ENCODE results near the gene GOLGA2. TPM values are rescaled to one million over a fixed set of nuclear protein-coding genes. Genes with fewer than 3 reads are reported as not detected.

Gene GOLGA2
- polyA plus RNA-seq, 1 experiment, result 112 TPM

DNA sequence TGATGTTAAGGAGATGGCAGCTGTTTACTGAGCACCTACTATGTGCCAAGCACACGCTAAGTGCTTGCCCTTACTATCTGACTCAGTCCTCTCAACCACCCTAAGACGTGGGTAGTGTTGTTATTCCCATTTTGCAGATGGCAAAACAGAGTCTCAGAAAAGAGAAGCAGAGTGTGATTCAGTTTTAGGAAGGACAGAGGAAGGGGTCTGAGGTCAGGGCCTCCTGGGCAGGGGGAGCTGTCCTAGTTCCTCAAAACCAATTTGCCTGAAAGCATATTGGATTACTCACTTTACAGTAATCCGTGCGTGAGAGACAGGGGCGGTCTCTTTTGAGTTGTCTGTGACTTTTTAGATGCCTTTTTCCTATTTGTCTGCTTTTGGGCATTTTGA, 49.4 kb downstream of the GOLGA2 start:
- Histone ChIP-seq H3K9me3 (ENCODE audit: control insufficient read depth, insufficient read depth, low read length) (no peaks in the 10 kb centered on the region; the same call in 1 of the 2 replicates), H3K27ac (ENCODE audit: low read depth, low read length) (no peak overlapping the region), H3K27me3 (ENCODE audit: control insufficient read depth, insufficient read depth, low read length) (no peaks in the 10 kb centered on the region), H3K4me3 (ENCODE audit: low read depth, low read length) (no peak overlapping the region)
- no peak for DNase-seq (ENCODE audit: low read depth, low spot score)
- POLR2A ChIA-PET, result no interaction called here
- TF ChIP-seq, protein P1, sequence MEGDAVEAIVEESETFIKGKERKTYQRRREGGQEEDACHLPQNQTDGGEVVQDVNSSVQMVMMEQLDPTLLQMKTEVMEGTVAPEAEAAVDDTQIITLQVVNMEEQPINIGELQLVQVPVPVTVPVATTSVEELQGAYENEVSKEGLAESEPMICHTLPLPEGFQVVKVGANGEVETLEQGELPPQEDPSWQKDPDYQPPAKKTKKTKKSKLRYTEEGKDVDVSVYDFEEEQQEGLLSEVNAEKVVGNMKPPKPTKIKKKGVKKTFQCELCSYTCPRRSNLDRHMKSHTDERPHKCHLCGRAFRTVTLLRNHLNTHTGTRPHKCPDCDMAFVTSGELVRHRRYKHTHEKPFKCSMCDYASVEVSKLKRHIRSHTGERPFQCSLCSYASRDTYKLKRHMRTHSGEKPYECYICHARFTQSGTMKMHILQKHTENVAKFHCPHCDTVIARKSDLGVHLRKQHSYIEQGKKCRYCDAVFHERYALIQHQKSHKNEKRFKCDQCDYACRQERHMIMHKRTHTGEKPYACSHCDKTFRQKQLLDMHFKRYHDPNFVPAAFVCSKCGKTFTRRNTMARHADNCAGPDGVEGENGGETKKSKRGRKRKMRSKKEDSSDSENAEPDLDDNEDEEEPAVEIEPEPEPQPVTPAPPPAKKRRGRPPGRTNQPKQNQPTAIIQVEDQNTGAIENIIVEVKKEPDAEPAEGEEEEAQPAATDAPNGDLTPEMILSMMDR (IDR thresholded peaks at IDR 0.05; ENCODE audit: low read depth, low read length), result no peak
- CTCF ChIA-PET, result interaction anchor here (0.5 kb wide), 1 partner anchor 19 kb away, joined by 5 read pairs; no protein-coding TSS in a partner anchor

DNA sequence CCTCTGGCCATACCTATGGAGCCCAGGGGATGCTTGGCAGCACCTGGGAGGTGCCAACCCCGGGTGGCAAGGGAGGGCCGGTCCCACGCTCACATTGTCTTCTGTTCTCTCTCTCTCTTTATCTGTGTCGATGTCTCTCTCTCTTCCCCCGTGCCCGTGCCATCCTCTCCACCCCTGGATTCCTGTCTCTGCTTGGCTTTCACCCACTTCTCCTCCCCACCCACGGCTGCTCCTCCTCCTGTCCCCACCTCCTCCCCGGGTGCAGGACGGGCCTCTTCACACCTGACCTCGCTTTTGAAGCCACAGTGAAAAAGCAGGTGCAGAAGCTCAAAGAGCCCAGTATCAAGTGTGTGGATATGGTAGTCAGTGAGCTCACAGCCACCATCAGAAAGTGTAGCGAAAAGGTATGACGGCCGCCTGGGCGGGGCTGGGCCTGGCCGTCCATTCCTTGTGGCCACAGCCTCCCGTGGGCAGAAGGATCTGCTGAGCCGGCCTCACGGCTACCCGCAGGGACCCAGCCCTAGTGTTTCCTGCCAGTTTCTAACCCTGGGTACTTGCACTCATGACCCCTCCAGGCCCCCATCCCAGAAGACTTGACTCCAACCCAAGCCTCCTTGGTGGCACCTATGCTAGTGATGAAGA, 49.9 kb downstream of the GOLGA2 start:
- no peak for DNase-seq (ENCODE audit: low read depth, low spot score)
- TF ChIP-seq, protein P1 (IDR thresholded peaks at IDR 0.05; ENCODE audit: low read depth, low read length), result no peak
- POLR2A ChIA-PET, result no interaction called here
- H3K27ac ChIP-seq (ENCODE audit: low read depth, low read length), result no peak overlapping the region
- H3K27me3 ChIP-seq (ENCODE audit: control insufficient read depth, insufficient read depth, low read length), result no peaks in the 10 kb centered on the region
- no peaks in the 10 kb centered on the region; the same call in 1 of the 2 replicates for H3K9me3 ChIP-seq (ENCODE audit: control insufficient read depth, insufficient read depth, low read length)
- H3K4me3 ChIP-seq (ENCODE audit: low read depth, low read length), result no peak overlapping the region
- CTCF ChIA-PET, result interaction anchor here (0.5 kb wide), 1 partner anchor 19 kb away, joined by 5 read pairs; no protein-coding TSS in a partner anchor

DNA sequence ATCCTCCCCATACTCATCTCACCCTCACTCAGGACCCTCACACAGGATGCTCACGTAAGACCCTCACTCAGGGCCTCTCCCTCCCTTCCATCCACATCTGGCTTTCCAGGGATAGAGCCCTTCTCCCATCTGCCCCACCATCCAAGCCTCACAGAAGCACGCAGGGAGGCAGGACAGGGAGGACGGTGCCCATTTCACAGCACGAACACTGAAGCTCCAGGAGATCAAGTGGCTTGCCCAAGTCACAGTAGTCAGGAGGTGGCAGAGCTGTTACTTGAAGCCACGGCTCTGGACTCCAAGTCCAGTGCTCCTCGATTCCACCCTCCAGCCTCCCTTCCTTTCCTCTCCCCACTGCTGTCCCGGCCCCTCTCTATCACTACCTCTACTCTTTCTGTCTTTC, 50.9 kb downstream of the GOLGA2 start:
- Histone ChIP-seq H3K9me3 (ENCODE audit: control insufficient read depth, insufficient read depth, low read length) (no peaks in the 10 kb centered on the region; the same call in 1 of the 2 replicates), H3K4me3 (ENCODE audit: low read depth, low read length) (no peak overlapping the region), H3K27me3 (ENCODE audit: control insufficient read depth, insufficient read depth, low read length) (no peaks in the 10 kb centered on the region), H3K27ac (ENCODE audit: low read depth, low read length) (no peak overlapping the region)
- TF ChIP-seq, protein P1 (IDR thresholded peaks at IDR 0.05; ENCODE audit: low read depth, low read length), result no peak
- ChIA-PET CTCF (no interaction called here), POLR2A (interaction anchor here (0.9 kb wide), 1 partner anchor 20 kb away, joined by 6 read pairs; no protein-coding TSS in a partner anchor)
- no peak for DNase-seq (ENCODE audit: low read depth, low spot score)

DNA sequence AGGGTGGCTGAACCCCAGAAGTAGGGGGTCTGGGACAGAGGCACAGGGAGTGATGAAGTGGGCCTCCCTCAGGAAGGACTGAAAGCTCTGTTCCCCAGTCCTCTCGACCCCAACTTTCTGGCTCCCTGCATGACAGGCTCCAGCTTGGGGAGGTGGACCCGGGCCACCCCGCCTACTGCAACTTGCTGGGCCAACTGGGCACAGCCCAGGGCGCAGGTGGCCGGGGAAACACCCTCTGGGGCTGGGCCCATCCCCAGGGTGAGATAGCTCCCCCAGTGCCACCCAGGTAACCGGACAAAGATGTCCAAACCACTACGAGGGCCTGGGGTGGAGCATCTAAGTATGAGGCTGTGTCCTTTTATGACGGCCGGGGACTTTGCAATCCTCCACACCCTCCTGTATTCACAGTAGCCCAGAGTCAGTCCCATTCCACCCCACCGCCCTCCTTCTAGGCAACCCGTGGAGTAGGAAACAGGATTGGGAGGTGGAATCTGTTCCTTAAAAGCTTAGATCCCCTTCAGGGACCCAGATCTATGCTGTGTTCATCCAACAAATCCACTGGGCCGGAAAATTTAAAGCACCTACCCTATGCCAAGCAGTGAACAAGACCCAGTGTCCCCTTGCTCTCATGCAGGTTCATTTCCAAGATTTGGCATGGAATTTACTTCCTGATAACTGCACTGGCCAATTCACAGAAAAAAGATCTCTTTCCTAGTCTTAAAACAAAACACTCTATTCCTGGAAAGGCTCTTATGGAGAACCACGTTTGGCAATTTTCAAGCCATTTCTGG, 52.7 kb downstream of the GOLGA2 start:
- H3K4me3 ChIP-seq (ENCODE audit: low read depth, low read length), result no peak overlapping the region
- no peaks in the 10 kb centered on the region; the same call in 1 of the 2 replicates for H3K9me3 ChIP-seq (ENCODE audit: control insufficient read depth, insufficient read depth, low read length)
- H3K27ac ChIP-seq (ENCODE audit: low read depth, low read length), result no peak overlapping the region
- no peak for DNase-seq (ENCODE audit: low read depth, low spot score)
- ChIA-PET CTCF (no interaction called here), POLR2A (no interaction called here)
- no peaks in the 10 kb centered on the region for H3K27me3 ChIP-seq (ENCODE audit: control insufficient read depth, insufficient read depth, low read length)
- TF ChIP-seq, protein P1 (IDR thresholded peaks at IDR 0.05; ENCODE audit: low read depth, low read length), result no peak

DNA sequence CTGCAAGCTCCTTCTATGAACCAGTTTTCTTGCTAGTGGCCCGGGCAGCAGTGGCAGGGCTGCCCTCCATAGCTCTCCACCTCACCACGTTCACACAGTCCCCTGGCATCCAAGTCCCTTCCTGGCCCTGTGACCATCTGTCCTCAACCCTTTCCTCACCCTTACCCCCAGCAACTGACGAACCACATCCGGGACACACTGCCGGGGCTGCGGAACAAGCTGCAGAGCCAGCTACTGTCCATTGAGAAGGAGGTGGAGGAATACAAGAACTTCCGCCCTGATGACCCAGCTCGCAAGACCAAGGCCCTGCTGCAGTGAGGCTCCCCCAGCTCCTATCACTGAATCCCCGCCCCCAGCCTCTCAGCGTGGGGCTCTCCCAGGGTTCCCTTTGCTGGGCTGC, 53.8 kb downstream of the GOLGA2 start:
- ChIA-PET CTCF (no interaction called here), POLR2A (interaction anchor here (0.8 kb wide), 1 partner anchor 21 kb away, joined by 3 read pairs; no protein-coding TSS in a partner anchor)
- TF ChIP-seq, protein P1 (IDR thresholded peaks at IDR 0.05; ENCODE audit: low read depth, low read length), result no peak

More for the DNA sequence above, 53.8 kb downstream of the GOLGA2 start:
- Histone ChIP-seq H3K27me3 (ENCODE audit: control insufficient read depth, insufficient read depth, low read length) (no peaks in the 10 kb centered on the region), H3K27ac (ENCODE audit: low read depth, low read length) (no peak overlapping the region), H3K4me3 (ENCODE audit: low read depth, low read length) (no peak overlapping the region), H3K9me3 (ENCODE audit: control insufficient read depth, insufficient read depth, low read length) (no peaks in the 10 kb centered on the region; the same call in 1 of the 2 replicates)
- DNase-seq (ENCODE audit: low read depth, low spot score), result no peak
